ENCODE results near the gene STAC2. TPM values are rescaled to one million over a fixed set of nuclear protein-coding genes. Genes with fewer than 3 reads are reported as not detected.

The STAC2 gene
- total RNA-seq, 1 experiment from 2014 or later: 0.08 TPM

- ChIA-PET POLR2A (no interaction called here), CTCF (interaction anchor here (0.8 to 1.5 kb wide), 2 partner anchors 14 to 16 kb away, joined by 8 to 9 read pairs; no protein-coding TSS in a partner anchor)
- intact Hi-C loops (cut with micrococcal nuclease; ENCODE audit: unreplicated experiment): no loop called here
- no peak for TF ChIP-seq POLR2AphosphoS5 (IDR thresholded peaks at IDR 0.05; ENCODE audit: low read depth, low read length)
- no peak for TF ChIP-seq TCF7L2 (IDR thresholded peaks at IDR 0.05; ENCODE audit: low read depth, low read length)
- Histone ChIP-seq H3K27ac (ENCODE audit: low read length) (no peak overlapping the region), H3K9me3 (ENCODE audit: control insufficient read depth, insufficient read depth, low read depth, low read length) (no peaks in the 10 kb centered on the region), H3K4me1 (ENCODE audit: control insufficient read depth, insufficient read depth, low read length) (no peaks in the 10 kb centered on the region), H3K36me3 (ENCODE audit: control insufficient read depth, insufficient read depth, low read length) (no peaks in the 10 kb centered on the region), H3K27me3 (ENCODE audit: control insufficient read depth, insufficient read depth, low read length) (no peaks in the 10 kb centered on the region), H3K4me3 (ENCODE audit: low read depth in 2 of 2, low read length in 2 of 2) (no peak overlapping the region)
- ATAC-seq: no peak
- in situ Hi-C loops (cut with HindIII; ENCODE audit: low pct_unique_long_range_greater_than_20kb, low sequenced_read_pairs): no loop called here
- no TSS peak for BruUV-seq (replicated peaks)
- no peak for DNase-seq (ENCODE audit: low read depth, low spot score)
Observed at GRCh38 chr17:39218906-39219305, 6.8 kb downstream of the STAC2 start.

GRCh38 chr17:39217734-39218369 is 7.9 kb downstream of the STAC2 start:
- Histone ChIP-seq H3K27me3 (ENCODE audit: control insufficient read depth, insufficient read depth, low read length) (no peaks in the 10 kb centered on the region), H3K9me3 (ENCODE audit: control insufficient read depth, insufficient read depth, low read depth, low read length) (no peaks in the 10 kb centered on the region), H3K36me3 (ENCODE audit: control insufficient read depth, insufficient read depth, low read length) (no peaks in the 10 kb centered on the region), H3K4me1 (ENCODE audit: control insufficient read depth, insufficient read depth, low read length) (no peaks in the 10 kb centered on the region), H3K27ac (ENCODE audit: low read length) (no peak overlapping the region), H3K4me3 (ENCODE audit: low read depth in 2 of 2, low read length in 2 of 2) (no peak overlapping the region)
- POLR2A ChIA-PET: no interaction called here
- no TSS peak for BruUV-seq (replicated peaks)
- in situ Hi-C loops (cut with HindIII; ENCODE audit: low pct_unique_long_range_greater_than_20kb, low sequenced_read_pairs): no loop called here
- intact Hi-C loops (cut with micrococcal nuclease; ENCODE audit: unreplicated experiment): no loop called here
- CTCF ChIA-PET: interaction anchor here (0.6 to 1.5 kb wide), 4 partner anchors 15 to 72 kb away, joined by 3 to 9 read pairs (median 4); no protein-coding TSS in a partner anchor
- DNase-seq (ENCODE audit: low read depth, low spot score) (no peak), ATAC-seq (no peak)
- TF ChIP-seq SIN3A (IDR thresholded peaks at IDR 0.05; ENCODE audit: borderline replicate concordance, insufficient read depth, low read depth, low read length): no peak
- no peak for TF ChIP-seq POLR2AphosphoS5 (IDR thresholded peaks at IDR 0.05; ENCODE audit: low read depth, low read length)
- TF ChIP-seq REST (IDR thresholded peaks at IDR 0.05; ENCODE audit: insufficient read depth in 1 of 2, low read depth in 2 of 2, low read length in 1 of 2): no peak
- no peak for TF ChIP-seq CTCF (IDR thresholded peaks at IDR 0.05)
- no peak for TF ChIP-seq TCF7L2 (IDR thresholded peaks at IDR 0.05; ENCODE audit: low read depth, low read length)

GRCh38 chr17:39213852-39214251 is 11.9 kb downstream of the STAC2 start:
- no peak overlapping the region for H3K27ac ChIP-seq (ENCODE audit: low read length)
- TF ChIP-seq CTCF (IDR thresholded peaks at IDR 0.05): no peak
- TF ChIP-seq TCF7L2 (IDR thresholded peaks at IDR 0.05; ENCODE audit: low read depth, low read length): no peak
- no peak for TF ChIP-seq POLR2AphosphoS5 (IDR thresholded peaks at IDR 0.05; ENCODE audit: low read depth, low read length)
- no peak for TF ChIP-seq REST (IDR thresholded peaks at IDR 0.05; ENCODE audit: insufficient read depth in 1 of 2, low read depth in 2 of 2, low read length in 1 of 2)
- no peak for TF ChIP-seq SIN3A (IDR thresholded peaks at IDR 0.05; ENCODE audit: borderline replicate concordance, insufficient read depth, low read depth, low read length)
- POLR2A ChIA-PET: no interaction called here
- no peaks in the 10 kb centered on the region for H3K36me3 ChIP-seq (ENCODE audit: control insufficient read depth, insufficient read depth, low read length)
- no peak for DNase-seq (ENCODE audit: low read depth, low spot score)
- in situ Hi-C loops (cut with HindIII; ENCODE audit: low pct_unique_long_range_greater_than_20kb, low sequenced_read_pairs): no loop called here
- intact Hi-C loops (cut with micrococcal nuclease; ENCODE audit: unreplicated experiment): no loop called here
- H3K27me3 ChIP-seq (ENCODE audit: control insufficient read depth, insufficient read depth, low read length): no peaks in the 10 kb centered on the region
- no TSS peak for BruUV-seq (replicated peaks)
- CTCF ChIA-PET: no interaction called here
- ATAC-seq: peak; percentile 58; the same call in 1 of the 2 replicates
- peaks cover 5% of the 10 kb centered on the region; the same call in 1 of the 2 replicates for H3K4me1 ChIP-seq (ENCODE audit: control insufficient read depth, insufficient read depth, low read length)
- H3K9me3 ChIP-seq (ENCODE audit: control insufficient read depth, insufficient read depth, low read depth, low read length): no peaks in the 10 kb centered on the region
- H3K4me3 ChIP-seq (ENCODE audit: low read depth in 2 of 2, low read length in 2 of 2): no peak overlapping the region
